Measurements from ENCODE around the gene LCN2.
"Not testable (repeated sequence)": the region's sequence is repeated elsewhere in the genome, so short reads cannot be mapped to it uniquely, and the experiment has no call there.

Gene LCN2

GRCh38 chr9:128149001-128149701 is at the start of gene LCN2:
Gene LCN2 (plus strand): TSS chr9:128149453. CDS start chr9:128149526, 73 bp downstream.
- DNase-seq = no peak

- DNase-seq = no peak
Observed at GRCh38 chr9:128099932-128100491, 49.2 kb upstream of the LCN2 start.

- no peak for DNase-seq
Observed at GRCh38 chr9:128100581-128100980, 48.7 kb upstream of the LCN2 start.

GRCh38 chr9:128101231-128101661 is 48.0 kb upstream of the LCN2 start:
- no peak for DNase-seq

- DNase-seq = no peak
Observed at GRCh38 chr9:128101690-128102089, 47.6 kb upstream of the LCN2 start.

- DNase-seq = no peak
Observed at GRCh38 chr9:128102196-128102595, 47.1 kb upstream of the LCN2 start.

- peak; percentile 87 for DNase-seq
Observed at GRCh38 chr9:128102861-128103588, 46.2 kb upstream of the LCN2 start.

GRCh38 chr9:128103589-128103962 is 45.7 kb upstream of the LCN2 start:
- no peak for DNase-seq

- peak; percentile 79 for DNase-seq
Observed at GRCh38 chr9:128104171-128104618, 45.1 kb upstream of the LCN2 start.

GRCh38 chr9:128105538-128106175 is 43.6 kb upstream of the LCN2 start:
- no peak for DNase-seq

GRCh38 chr9:128106181-128106939 is 42.9 kb upstream of the LCN2 start:
- no peak for DNase-seq

GRCh38 chr9:128106940-128107467 is 42.2 kb upstream of the LCN2 start:
- DNase-seq = no peak

GRCh38 chr9:128107468-128108268 is 41.6 kb upstream of the LCN2 start:
- DNase-seq = no peak

- no peak for DNase-seq
Observed at GRCh38 chr9:128108269-128109049, 40.8 kb upstream of the LCN2 start.

GRCh38 chr9:128109050-128109709 is 40.1 kb upstream of the LCN2 start:
- DNase-seq = no peak

GRCh38 chr9:128111726-128112125 is 37.5 kb upstream of the LCN2 start:
- not testable (repeated sequence) for DNase-seq

GRCh38 chr9:128113526-128114325 is 35.5 kb upstream of the LCN2 start:
- DNase-seq = no peak

GRCh38 chr9:128114326-128115186 is 34.7 kb upstream of the LCN2 start:
- no peak for DNase-seq
